HG02884 (cell line): Measurements from ENCODE around the gene SRF.

Experiments
- ATAC-seq: cut with Tn5 transposase; IDR thresholded peaks from one replicate; pipeline ENCODE4 v1.9.1; 2021; ENCODE audit warnings: mild to moderate bottlenecking, moderate library complexity; ENCODE audit not compliant: unreplicated experiment

The SRF gene

DNA sequence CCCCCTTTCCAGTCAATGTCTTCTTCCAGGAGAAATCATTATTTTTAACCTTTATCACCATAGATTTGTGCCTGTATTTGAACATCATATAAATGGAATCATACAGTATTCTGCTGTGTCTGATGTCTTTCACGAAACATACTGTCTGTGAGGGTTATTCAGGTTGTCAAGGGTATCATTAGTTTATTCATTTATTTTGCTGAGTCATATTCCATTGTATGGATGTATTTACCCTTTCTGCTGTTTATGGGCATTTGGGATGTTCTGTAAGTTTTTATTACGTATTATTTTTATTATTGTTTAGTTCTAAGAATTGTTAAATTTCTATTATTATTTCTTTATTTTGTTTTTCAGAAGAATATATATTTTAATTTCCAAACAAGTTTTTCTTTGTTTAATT is 36.2 kb downstream of the SRF start:
- no peak for ATAC-seq

DNA sequence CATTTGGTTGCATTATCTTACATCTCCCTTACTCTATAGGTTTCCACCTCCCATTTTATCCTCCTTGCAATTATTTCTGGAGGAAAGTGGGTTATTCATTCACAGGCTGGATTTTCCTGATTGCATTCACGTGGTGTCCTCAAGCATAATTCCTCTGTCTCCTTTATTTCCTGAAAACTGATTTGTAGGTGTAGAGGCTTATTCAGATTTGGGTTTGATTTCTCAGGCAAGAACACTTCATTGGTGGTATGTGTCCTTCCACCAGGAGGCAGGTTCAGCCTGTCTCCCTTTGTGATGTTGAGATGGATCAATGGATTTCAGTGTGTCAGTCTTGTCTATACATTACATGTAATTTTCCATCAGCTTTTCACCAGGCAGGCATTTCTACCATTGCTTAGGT is 40.9 kb downstream of the SRF start:
- ATAC-seq = no peak

DNA sequence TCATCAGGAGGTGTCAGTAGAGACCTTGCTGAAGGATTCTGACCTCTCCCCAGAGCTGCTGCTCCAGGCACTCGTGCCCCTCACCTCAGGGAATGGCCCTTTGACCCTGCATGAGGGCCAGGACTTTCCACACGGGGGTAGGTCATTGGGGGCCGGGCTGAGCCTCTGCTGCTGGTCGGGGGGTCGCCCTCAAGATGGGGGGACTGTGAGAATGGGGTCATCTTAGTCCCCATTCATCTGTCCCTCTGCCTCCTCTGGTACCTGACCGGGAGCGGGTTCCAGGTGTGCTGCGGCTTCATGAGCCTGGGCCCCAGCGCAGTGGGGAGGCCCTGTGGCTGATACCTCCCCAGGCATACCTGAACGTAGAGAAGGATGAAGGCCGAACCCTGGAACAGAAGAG is 42.4 kb downstream of the SRF start:
- ATAC-seq = no peak

DNA sequence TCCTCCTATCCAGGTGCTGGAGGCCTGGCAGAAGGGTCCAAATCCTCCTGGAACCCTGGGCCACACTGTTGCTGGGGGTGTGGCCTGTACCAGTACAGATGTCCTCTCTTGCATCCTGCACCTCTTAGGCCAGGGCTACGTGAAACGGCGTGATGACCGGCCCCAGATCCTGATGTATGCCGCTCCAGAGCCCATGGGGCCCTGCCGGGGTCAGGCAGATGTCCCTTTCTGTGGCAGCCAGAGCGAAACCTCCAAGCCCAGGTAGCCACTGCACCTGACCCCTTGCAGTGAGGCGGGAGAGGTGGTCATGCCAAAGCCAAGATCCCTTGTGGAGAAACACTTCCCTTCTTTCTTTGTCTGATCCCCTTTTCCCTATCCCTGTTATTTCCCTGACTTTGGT is 44.0 kb downstream of the SRF start:
- no peak for ATAC-seq

DNA sequence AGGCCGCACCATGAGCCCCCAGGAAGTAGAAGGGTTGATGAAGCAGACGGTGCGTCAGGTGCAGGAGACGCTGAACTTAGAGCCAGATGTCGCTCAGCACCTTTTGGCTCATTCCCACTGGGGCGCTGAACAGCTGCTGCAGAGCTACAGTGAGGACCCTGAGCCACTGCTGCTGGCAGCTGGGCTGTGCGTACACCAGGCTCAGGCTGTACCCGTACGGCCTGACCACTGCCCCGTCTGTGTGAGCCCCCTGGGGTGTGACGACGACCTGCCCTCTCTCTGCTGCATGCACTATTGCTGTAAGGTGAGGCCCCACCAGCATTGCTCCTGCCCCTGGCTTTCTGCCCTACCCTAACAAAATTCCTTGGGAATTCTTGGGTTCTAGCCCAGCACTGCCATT is 45.1 kb downstream of the SRF start:
- ATAC-seq = no peak

DNA sequence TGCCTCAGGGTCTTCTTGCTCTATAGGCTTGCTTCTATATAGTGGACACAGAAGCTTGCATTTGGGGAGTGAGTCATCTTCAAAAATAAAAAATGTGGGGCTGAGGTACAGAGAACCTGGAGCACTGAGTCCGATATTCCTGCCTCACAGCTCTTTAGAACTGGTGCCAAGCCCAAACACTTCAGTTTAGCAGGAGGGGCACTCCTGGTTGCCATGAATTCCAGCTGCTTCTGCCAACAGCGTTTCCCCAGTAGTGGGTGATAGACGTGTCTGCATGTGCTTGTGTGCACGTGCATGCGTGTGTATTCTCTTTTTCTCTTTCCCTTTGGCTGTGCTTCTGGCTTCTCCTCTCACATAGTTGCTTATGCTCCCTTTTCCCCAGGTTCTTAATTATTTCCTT is 46.3 kb downstream of the SRF start:
- no peak for ATAC-seq

DNA sequence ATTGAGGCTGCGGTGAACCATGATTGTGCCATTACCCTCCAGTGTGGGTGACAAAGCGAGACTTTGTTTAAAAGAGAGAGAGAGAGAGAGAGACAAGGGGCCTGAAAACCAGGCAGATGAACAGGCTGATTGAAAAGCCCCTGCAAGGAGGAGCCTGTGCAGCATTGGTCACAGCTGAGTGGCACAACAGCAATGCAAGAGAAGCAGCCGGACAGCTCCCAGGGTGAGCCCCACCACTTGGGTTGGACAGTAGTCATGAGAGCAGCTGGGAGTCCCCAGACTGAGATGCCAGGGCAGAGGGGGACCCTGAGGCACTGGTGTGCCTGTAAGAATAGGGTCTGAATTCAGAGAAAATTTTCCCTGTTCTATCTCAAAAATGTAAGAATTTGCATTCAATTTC is 48.0 kb downstream of the SRF start:
- no peak for ATAC-seq

DNA sequence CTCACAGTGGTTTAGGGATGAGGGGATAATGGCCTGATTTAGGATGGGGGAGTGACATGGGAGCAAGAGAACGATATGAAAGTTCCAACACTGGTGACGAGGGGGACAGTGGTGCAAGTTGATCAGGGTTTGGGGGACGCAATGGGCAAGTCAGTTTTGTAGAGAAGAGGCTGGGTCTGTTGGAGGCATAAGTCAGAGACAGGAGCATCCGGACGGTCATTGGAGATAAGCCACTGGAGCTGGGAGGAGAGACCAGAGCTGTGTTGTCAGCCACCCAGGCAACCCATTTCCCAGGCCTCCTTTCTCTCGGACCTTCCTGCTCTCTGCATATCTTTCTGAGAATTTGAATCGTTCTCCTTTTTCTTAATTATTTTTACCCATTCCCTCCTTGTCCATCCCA is 48.7 kb downstream of the SRF start:
- no peak for ATAC-seq

DNA sequence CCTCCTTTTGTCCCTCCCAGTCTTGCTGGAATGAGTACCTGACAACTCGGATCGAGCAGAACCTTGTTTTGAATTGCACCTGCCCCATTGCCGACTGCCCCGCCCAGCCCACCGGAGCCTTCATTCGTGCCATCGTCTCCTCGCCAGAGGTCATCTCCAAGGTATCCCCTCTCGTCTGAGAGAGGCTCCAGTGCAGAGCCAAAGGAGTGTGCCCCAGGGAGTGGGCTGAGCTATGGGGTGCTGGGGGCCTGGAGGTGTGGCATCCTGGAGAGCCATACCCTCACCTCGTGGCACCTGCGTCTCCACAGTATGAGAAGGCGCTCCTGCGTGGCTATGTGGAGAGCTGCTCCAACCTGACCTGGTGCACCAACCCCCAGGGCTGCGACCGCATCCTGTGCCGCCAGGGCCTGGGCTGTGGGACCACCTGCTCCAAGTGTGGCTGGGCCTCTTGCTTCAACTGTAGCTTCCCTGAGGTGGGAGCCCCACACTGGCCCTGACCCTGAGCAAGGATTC is 49.4 kb downstream of the SRF start:
- no peak for ATAC-seq

DNA sequence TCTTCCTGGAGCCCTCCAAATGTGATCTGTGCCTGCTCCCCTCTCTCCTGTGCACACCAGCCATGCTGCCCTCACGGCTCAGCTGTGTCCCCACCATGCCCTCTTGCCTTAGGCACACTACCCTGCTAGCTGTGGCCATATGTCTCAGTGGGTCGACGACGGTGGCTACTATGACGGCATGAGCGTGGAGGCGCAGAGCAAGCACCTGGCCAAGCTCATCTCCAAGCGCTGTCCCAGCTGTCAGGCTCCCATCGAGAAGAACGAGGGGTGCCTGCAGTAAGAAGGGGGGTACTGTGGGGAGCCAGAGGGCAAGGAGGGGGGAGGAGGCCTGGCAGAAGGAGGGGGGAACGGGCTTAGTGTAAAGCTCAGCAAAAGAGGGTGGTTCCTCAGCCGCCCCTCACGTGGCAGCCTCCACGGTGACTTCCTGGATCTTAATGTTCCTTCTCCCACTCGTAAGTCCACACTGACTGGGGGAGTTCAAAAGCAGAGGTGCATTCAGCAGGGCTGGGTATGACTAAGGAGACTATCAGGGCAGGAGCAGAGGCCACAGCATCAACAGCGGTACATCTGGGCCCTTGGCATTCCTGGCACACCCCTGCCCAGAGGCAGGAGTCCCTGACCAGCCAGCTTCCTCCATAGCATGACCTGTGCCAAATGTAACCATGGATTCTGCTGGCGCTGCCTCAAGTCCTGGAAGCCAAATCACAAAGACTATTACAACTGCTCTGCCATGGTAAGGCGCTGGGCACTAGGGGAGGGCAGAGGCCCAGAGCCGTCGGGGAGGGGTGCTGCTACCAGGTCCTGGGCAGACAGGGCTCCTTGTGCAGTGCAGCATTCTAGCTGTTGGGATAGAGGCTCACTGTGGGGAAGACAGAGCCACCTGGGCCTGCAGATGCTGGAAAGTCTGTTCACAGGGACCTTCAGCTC is 50.2 kb downstream of the SRF start:
- ATAC-seq = no peak

DNA sequence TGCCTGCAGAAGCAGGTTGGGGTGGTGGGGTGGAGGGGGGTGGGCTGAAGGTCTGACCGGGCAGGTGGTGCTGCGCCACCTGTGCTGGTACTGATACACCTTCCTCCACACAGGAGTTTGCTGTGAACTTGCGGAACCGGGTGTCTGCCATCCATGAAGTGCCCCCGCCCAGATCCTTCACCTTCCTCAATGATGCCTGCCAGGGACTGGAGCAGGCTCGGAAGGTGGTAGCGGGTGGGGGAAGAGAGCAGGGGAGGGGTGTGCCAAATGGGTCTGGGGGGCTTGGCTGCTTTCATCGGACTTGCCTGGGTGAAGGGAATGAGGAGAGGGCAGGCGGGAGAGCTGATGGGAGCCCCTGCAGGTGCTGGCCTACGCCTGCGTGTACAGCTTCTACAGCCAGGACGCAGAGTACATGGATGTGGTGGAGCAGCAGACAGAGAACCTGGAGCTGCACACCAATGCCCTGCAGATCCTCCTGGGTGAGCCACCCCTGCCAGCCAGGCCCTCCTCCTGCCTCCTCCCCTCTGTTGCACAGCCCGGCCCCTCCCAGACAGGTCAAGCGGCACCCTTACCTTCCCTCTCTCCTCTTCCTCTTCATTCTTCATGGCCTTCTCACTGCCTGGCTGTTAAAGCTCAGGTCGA is 51.5 kb downstream of the SRF start:
- ATAC-seq = no peak

DNA sequence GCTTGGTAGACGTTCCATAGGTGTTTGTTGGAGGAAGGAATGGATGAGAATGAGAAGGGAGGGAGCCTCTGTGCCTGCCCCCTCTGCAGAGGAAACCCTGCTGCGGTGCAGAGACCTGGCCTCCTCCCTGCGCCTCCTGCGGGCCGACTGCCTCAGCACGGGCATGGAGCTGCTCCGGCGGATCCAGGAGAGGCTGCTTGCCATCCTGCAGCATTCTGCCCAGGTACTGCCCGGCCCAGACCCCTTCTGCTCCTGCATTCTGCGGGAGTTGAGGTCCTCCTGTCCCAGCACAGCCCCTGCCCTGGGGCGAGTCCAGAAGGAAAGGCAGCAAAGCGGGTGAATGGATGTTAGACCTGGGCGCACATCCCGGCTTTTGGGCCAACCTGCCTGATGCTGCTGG is 52.1 kb downstream of the SRF start:
- ATAC-seq = no peak

DNA sequence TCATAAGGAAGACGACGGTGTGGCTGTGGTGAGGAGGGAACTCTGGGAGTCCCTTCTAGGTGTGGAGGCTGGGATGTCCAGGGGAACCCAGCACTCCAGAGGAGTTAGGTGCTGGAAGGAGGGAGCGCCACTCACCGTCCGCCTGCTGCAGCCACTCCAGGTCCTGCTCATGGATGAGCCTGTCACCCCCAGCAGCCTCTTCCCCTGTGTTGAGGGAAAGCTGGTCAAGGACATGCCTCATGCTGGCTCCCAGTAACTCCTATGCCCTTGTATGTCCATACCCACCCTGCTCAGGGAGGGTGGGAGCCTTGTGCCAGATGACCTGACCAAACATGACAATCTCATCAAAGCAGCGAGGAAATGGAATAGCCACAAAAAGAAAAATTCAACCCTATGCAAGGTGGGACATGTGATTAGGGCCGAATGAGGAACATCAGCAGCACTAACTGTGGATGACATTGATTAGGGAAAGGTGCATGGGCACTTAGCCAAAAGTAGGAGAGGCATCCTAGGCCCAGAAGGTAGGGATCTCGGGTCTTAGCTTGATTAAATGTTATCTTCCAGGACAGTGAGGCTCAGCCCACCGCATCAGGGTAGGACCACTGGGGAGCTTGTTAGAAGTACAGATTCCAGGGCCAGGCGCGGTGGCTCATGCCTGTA is 55.3 kb downstream of the SRF start:
- ATAC-seq = no peak

DNA sequence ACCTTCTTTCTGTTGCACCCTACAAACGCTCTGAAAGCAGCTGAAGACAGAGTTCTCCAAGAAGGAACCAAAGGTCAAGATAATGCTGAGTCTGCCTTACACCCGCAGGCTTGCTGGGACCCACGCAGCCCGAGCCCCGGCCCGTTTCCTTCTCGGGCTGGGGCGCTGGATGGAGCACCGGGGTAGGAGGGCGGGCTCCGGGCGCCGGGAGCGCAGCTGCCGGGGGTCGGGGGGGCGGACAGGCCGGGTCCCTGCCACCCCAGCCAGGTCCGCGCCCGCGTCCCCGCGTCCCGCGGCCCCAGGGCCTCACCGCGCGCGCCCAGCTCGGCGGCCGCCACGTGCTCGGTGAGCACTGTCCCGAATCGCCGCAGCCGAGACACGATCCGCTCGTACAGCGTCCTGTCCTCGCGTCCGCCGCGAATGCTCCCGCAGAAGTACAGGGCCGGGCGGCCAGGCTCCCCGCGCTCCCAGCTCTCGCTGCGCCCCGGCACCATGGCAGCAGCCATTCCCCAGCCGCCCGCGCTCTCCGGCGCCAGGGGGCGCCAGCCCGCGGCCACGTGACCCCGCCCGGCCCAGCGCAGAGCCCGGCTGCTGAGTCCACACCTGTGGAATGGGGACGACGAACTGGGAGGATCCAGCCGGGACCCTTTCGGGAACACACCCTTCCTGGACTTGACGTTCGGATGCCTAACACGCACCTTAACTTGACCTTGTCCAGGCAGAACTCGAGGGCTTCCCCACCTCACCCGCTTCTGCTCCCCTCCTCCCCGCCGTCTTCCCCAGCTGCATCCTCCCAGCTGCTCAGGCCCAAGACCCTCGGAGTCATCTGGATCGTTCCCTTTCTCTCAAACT is 58.1 kb downstream of the SRF start, which contains the start of gene DNPH1:
DNPH1 (minus strand) TSS at position 531 of the 852 bp plus-strand sequence; CDS start at position 506, 25 bp downstream.
- peak; percentile 81 for ATAC-seq

DNA sequence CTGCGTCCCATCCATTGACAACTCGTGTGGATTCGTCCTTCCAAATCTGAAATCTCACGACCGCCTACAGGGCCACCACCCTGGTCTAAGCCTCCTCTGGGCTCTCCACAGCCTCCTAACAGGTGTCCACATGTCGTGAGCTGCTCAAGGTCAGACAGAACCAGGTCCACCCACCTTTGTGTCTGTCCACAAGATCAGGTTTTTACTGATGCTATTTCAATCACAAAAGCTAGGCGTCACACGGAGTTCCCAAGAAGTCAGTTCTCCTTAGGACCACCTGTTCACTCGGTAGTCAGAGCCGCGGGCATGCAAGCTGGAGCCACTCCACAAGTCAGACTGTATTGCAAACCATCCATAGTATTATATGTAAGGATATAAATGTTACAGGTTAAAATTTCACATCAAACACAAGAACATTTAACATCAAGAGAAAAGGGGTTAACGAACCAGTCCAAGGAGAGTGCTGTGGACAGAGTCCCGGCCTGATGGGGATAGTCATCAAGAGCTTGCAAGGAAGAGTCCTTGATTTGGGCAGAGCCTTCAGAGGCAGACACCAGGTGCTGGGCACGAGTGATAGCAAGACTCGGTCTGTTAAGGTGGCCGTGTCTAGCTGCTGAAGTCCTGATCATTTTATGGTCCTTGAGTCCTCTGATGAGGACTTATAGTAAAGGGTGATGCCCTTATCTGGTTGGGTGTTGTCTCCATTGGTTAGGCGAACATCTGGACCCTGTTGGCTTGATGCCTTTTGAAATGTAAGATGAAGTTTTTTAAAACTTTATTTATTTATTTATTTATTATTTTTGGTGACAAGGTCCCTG is 58.9 kb downstream of the SRF start:
- no peak for ATAC-seq

DNA sequence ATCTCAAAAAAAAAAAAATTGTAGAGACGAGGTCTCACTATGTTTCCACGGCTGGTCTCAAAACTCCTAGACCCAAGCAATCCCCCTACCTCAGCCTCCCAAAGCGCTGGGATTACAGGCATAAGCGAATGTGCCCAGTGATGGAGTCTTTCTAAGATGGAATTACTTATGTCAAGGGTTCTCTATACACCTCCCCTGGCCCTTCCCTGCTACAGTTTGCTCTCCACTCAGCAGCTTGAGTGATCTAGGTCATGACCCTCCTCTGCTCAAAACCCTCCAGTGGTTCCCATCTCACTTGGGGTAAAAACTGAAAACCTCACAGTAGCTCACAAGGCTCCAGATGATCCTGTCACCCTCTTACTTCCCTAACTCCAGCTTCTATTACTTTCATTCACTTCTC is 60.0 kb downstream of the SRF start:
- ATAC-seq = no peak
